Measurements from ENCODE around the gene ZNF385B. TPM values are rescaled to one million over a fixed set of nuclear protein-coding genes. Genes with fewer than 3 reads are reported as not detected.
A peak's percentile ranks its signal among the peaks of the same experiment; 100 is the strongest.

Gene ZNF385B
- polyA plus RNA-seq, 4 donors, result 11.5 to 14.2 (median 12.4) TPM

DNA sequence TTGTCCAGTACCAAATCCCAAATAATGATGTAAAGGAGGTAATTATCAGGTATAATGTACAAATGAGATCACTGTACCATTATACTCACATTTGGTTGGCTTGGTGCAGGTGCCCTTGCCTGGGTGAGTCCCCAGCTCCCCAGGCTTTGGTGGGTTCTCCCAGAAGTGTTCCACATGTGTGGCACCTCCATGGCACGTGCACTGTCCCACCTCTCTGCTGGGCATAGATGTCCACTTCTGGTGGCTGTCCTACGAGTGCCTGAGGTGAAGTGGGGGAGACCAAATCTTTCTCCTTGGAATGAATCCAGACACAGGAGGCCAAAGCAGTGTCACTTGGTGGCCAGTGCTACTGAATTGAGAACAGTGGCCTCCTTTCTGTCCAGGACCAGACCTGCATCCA lies 434.3 kb downstream of the ZNF385B start:
- no peak for DNase-seq (ENCODE audit: low read depth in 4 of 4, low spot score in 2 of 4)

- DNase-seq (ENCODE audit: low read depth in 4 of 4, low spot score in 2 of 4), result no peak
Observed at GRCh38 chr2:179424571-179424970, 436.8 kb downstream of the ZNF385B start.

GRCh38 chr2:179422037-179422643 lies 439.3 kb downstream of the ZNF385B start:
- DNase-seq (ENCODE audit: low read depth in 4 of 4, low spot score in 2 of 4), result peak in 2 of 4 donors; percentile 38 to 63

DNA sequence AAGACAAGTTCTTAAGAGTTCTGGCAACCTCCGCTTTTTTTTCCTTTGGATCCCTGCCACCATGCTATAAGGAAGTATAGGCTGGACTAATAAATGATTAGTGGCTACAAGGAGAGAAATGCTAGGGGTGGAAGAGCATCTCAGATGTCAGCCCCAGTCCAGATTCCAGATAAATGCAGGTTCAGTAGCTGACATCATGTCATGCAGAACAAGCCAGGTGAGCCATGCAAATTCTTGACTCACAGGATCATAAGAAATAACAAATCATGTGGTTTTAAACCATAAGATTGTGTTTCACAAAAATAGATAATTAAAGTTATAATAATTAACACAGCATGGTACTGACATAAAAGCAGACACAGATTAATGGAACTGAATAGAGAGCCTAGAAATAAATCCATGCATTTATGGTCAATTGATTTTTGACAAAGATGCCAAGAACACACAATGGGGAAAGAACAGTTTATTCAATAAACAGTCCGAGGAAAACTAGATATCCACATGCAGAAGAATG lies 443.9 kb downstream of the ZNF385B start:
- no peak for DNase-seq (ENCODE audit: low read depth in 4 of 4, low spot score in 2 of 4)

- DNase-seq (ENCODE audit: low read depth in 4 of 4, low spot score in 2 of 4), result no peak
Observed at GRCh38 chr2:179412112-179412511, 449.3 kb downstream of the ZNF385B start.

DNA sequence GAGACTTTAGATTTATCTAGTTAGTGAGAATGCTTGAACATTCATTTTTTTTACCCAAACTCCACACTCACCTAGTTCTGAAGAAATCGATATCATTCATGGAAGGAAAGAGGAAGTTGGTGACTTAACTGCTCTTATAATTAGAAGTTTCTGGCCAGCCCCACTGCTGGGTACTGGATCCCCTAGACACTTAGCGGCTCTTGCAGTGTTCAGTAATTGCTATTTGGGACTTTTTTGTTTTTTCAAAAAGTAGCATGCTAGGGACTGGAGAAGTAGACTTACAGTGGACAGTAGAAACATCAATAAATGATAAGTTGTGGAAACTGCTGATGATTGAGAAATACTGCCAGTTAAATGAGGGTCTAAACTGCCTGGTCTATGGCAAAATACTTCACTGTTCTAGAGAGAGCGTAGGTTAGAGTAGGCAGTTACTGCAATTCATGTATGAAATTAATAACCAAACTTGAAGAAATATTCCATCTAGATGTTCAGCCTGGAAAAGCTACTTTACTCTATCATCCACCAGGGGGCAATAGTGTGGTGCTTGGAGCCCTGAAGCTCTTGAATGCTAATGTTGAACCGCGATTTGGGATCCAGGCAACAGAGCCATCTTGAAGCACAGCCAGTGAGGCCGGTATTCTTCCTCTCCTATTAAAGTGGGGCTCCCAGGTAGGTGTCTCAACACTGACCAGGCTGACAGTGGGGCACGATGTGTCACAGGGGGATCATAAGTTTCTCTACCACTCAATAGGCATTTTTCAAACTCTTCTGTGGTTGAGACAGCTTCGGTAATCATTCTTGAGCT lies 450.7 kb downstream of the ZNF385B start:
- DNase-seq (ENCODE audit: low read depth in 4 of 4, low spot score in 2 of 4), result peak in 2 of 4 donors; percentile 19 to 31

- no peak for DNase-seq (ENCODE audit: low read depth in 4 of 4, low spot score in 2 of 4)
Observed at GRCh38 chr2:179403624-179404023, 457.8 kb downstream of the ZNF385B start.

- no peak for DNase-seq (ENCODE audit: low read depth in 4 of 4, low spot score in 2 of 4)
Observed at GRCh38 chr2:179393481-179393880, 467.9 kb downstream of the ZNF385B start.

Other genes with a start within 250 kb of the ZNF385B start
- 10 to 100 TPM; 33.5 to 42.1 (median 36.2) TPM for gene CWC22, start 145.7 kb upstream of the ZNF385B start, polyA plus RNA-seq (ENCODE audit: insufficient read length in 4 of 4)

All from left renal cortex interstitium (tissue), 4 donors.